Thymus (tissue), 11 donors: ENCODE results near the gene COL4A2. TPM values are rescaled to one million over a fixed set of nuclear protein-coding genes. Genes with fewer than 3 reads are reported as not detected.

Source experiments
- DNase-seq, 9 donors: peaks; one replicate each; pipeline ENCODE4 v3.0.0-alpha.2; 2013; ENCODE audit warnings: low spot score in 9 of 9, low read depth in 6 of 9, missing footprints in 1 of 9
- H3K27ac ChIP-seq, 2 donors: one replicate each; pipeline ENCODE4 v1.5.1; 2013; ENCODE audit warnings: control low read depth in 1 of 2, low read depth in 1 of 2, low read length in 1 of 2, mild to moderate bottlenecking in 1 of 2, moderate library complexity in 1 of 2
- H3K27me3 ChIP-seq, 2 donors: one replicate each; pipeline ENCODE4 v1.5.1; 2013; ENCODE audit warnings: low read length in 1 of 2; ENCODE audit not compliant: control insufficient read depth in 2 of 2, insufficient read depth in 1 of 2
- H3K36me3 ChIP-seq, 2 donors: one replicate each; pipeline ENCODE4 v1.5.1; 2013; ENCODE audit warnings: low read length in 1 of 2, mild to moderate bottlenecking in 1 of 2, moderate library complexity in 1 of 2; ENCODE audit not compliant: control insufficient read depth in 2 of 2, insufficient read depth in 2 of 2
- H3K4me1 ChIP-seq, 2 donors: one replicate each; pipeline ENCODE4 v1.5.1; 2013; ENCODE audit warnings: low read length in 2 of 2; ENCODE audit not compliant: control insufficient read depth in 2 of 2, insufficient read depth in 2 of 2
- H3K4me3 ChIP-seq, 2 donors: one replicate each; pipeline ENCODE4 v1.5.1; 2013; ENCODE audit warnings: low read length in 2 of 2, control low read depth in 1 of 2, mild to moderate bottlenecking in 1 of 2
- H3K9me3 ChIP-seq, 2 donors: one replicate each; pipeline ENCODE4 v1.5.1; 2013; ENCODE audit warnings: low read length in 1 of 2, mild to moderate bottlenecking in 1 of 2; ENCODE audit not compliant: control insufficient read depth in 2 of 2, insufficient read depth in 1 of 2
- WGBS: extraction: QIAGEN DNeasy Blood & Tissue Kit; methylation state at CpG from one replicate; pipeline ENCODE4 v1.1.7; 2013; 5-methylcytosine and 5-hydroxymethylcytosine counted together
- polyA plus RNA-seq: library from polyadenylated mRNA; stranded (reverse); fragments of 200-250 nt; gene quantifications from one replicate; pipeline ENCODE4 v1.2.3, GENCODE V29; 2013
- total RNA-seq: library from RNA; stranded (reverse); fragments of 120-200 nt; gene quantifications from one replicate; pipeline ENCODE4 v1.2.4, GENCODE V29; 2013
- donor health status: healthy.

The COL4A2 gene
- total and polyA plus RNA-seq, 2 donors: 47.2 to 63.1 TPM

DNA sequence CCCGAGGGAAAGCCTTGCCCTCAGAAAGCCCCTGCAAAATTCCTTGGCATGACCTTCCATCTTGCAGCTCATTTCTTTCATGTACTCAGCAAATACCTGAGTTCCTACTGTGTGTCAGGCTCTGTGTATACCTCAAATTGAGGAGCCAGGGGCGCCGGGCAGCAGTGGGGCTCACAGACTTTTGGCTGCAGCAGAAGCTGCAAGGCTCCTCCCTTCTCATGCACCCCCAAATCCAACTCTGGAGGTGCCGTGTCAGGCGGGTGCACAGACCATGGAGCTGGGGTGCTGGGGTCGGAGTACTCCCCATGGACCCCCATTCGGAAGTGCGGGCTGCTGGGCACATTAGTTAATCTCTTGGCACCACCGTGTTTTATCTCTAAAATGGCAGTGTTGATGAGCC is 72.3 kb downstream of the COL4A2 start:
- Histone ChIP-seq H3K36me3 (no peaks in the 10 kb centered on the region), H3K4me3 (no peak overlapping the region), H3K27me3 (no peaks in the 10 kb centered on the region), H3K27ac (no peak overlapping the region), H3K9me3 (no peaks in the 10 kb centered on the region), H3K4me1 (no peaks in the 10 kb centered on the region)
- no peak for DNase-seq
- WGBS: 94% methylated on average over 9 of the region's 9 CpGs

DNA sequence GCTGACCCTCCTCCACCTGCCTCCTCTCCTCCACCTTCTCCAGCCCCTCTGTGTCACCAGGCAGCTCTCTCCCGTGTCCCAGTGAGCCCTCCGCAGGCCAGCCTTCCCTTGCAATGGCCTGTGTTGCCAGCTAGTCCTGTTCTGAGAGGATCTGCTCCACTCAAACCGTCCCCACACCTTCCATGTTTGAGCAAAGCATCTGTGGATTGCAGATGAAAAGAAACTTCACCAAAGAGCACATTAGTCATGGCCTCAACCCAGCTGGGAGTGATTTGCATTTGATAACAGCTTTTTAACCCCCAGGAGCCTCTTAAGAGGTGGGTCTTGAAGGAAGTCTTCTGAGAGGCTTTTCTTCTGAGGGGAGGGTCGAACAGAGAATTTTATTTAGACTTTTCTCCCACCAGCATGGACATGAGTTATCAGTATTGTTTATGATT is 72.8 kb downstream of the COL4A2 start:
- no peak for DNase-seq
- Histone ChIP-seq H3K9me3 (peaks cover 0 to 3% of the 10 kb centered on the region in 2 donors), H3K4me3 (no peak overlapping the region), H3K27ac (no peak overlapping the region), H3K36me3 (no peaks in the 10 kb centered on the region), H3K4me1 (no peaks in the 10 kb centered on the region), H3K27me3 (no peaks in the 10 kb centered on the region)
- 60% methylated on average over 4 of the region's 4 CpGs for WGBS

DNA sequence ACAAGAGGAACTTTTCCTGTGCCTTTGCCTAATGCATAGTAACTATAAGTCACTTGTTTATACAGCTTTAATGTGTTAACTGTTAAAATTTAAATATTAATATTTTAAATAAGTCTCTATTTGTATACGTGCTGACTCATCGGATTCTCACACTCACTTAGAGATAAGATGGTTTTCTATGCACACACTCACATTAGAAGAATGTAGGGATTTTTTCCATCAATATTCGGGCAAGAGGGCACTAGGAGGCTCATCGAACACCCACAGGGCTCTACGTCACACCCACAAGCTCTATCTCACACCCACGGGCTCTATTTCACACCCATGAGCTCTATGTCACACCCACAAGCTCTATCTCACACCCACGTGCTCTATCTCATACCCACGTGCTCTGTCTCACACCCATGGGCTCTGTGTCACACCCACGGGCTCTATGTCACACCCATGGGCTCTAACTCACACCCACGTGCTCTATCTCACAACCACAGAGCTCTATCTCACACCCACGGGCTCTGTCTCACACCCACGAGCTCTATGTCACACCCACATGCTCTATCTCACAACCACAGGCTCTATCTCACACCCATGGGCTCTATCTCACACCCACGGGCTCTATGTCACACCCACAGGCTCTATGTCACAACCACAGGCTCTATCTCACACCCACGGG is 73.4 kb downstream of the COL4A2 start:
- 76% methylated on average over 14 of the region's 14 CpGs for WGBS
- Histone ChIP-seq H3K36me3 (no peaks in the 10 kb centered on the region), H3K9me3 (peaks cover 1 to 3% of the 10 kb centered on the region in 2 donors), H3K27me3 (no peaks in the 10 kb centered on the region), H3K4me3 (no peak overlapping the region), H3K4me1 (no peaks in the 10 kb centered on the region), H3K27ac (no peak overlapping the region)
- DNase-seq: no peak

DNA sequence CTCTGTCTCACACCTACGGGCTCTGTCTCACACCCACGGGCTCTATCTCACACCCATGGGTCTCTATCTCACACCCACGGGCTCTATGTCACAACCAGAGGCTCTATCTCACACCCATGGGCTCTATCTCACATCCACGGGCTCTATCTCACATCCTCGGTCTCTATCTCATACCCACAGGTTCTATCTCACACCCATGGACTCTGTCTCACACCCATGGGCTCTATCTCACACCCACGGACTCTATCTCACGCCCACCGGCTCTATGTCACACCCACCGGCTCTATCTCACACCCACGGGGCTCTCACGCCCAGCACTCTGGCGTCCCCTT is 73.9 kb downstream of the COL4A2 start:
- WGBS: 92% methylated on average over 12 of the region's 12 CpGs
- Histone ChIP-seq H3K4me1 (no peaks in the 10 kb centered on the region), H3K27ac (no peak overlapping the region)

DNA sequence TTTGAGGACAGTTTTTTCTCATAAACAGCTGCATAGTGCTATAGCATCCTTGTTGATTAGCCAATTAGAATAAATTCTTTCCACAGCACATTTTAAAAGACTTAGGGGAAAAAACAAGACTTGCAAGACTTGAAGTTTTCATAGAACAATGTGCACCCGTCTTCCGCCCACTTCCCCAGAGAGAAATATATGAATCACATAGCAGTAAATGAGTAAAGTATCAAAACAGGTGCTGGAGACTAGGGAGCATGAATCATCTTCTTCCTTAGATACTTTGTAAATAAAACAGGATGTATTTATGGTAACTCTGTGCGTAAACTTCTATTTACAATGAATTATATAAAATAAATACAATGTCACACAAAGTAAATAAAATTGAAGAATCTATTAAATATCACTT is 75.1 kb downstream of the COL4A2 start:
- H3K4me3 ChIP-seq: no peak overlapping the region
- peaks cover 0 to 2% of the 10 kb centered on the region in 2 donors for H3K4me1 ChIP-seq
- H3K36me3 ChIP-seq: no peaks in the 10 kb centered on the region
- no peak overlapping the region for H3K27ac ChIP-seq
- peaks cover 3 to 4% of the 10 kb centered on the region in 2 donors for H3K9me3 ChIP-seq
- H3K27me3 ChIP-seq: peaks cover 0 to 2% of the 10 kb centered on the region in 2 donors
- 96% methylated on average over 3 of the region's 3 CpGs for WGBS
- DNase-seq: no peak

More for the DNA sequence above, 73.9 kb downstream of the COL4A2 start:
- Histone ChIP-seq H3K36me3 (no peaks in the 10 kb centered on the region), H3K4me3 (no peak overlapping the region), H3K9me3 (peaks cover 3% of the 10 kb centered on the region in 2 donors), H3K27me3 (no peaks in the 10 kb centered on the region)
- no peak for DNase-seq

DNA sequence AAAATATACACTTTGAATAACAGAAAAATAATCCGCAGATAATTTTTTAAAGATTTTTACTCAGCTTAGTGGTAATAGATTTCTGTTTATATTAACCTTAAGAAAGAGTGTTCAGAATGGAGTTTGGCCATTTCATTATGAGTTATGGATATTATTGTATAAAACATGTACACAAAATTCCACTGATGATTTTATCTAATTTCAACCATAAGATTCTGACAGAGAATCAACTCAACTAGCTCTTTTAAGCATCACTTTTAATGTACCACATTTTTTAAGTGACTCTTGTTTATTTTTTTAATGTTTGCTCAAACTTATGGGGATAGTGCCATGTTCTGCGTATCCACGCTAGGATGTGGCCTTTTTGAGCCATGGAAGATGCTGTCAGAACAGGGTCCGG is 75.7 kb downstream of the COL4A2 start:
- Histone ChIP-seq H3K4me1 (peaks cover 0 to 8% of the 10 kb centered on the region in 2 donors), H3K36me3 (no peaks in the 10 kb centered on the region), H3K9me3 (peaks cover 3 to 4% of the 10 kb centered on the region in 2 donors), H3K27ac (no peak overlapping the region), H3K27me3 (peaks cover 0 to 8% of the 10 kb centered on the region in 2 donors), H3K4me3 (no peak overlapping the region)
- WGBS: 97% methylated on average over 4 of the region's 4 CpGs
- DNase-seq: no peak

DNA sequence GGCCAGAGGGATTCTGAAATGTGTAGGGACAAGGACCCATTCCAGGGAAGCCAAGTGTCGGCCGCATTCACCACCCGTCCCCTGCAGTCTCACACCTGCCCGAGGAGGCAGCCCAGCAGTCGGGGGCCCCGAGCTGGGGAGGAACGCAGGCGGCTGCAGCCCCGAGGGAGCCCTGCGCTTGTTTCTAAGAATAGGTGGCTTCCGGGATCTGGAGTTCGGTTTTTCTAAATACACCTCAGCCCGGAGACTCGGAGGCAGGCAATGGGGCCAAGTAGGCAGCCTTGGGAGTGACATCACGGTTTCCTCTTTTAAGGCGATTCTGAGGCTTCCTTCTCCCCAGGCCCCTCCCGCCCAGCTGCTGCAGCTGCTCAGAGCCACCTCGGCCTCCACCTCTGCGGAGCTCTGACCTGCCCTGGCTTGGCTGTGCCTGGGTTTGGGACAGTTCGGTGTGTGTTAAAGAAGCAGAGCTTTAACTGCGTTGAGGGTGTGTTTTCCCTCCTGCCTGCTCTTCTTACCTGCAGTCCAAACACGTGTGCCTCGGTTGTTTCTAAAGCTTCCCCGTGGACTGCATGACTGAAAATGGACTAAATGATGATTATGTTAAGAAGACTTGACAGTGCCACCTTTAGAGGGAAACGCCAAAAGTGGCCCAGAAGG is 80.5 kb downstream of the COL4A2 start:
- Histone ChIP-seq H3K27me3 (peaks cover 0 to 20% of the 10 kb centered on the region in 2 donors), H3K27ac (peak overlapping the region; percentile 74 to 76)
- peak in 2 of 9 donors; percentile 13 to 38 for DNase-seq

DNA sequence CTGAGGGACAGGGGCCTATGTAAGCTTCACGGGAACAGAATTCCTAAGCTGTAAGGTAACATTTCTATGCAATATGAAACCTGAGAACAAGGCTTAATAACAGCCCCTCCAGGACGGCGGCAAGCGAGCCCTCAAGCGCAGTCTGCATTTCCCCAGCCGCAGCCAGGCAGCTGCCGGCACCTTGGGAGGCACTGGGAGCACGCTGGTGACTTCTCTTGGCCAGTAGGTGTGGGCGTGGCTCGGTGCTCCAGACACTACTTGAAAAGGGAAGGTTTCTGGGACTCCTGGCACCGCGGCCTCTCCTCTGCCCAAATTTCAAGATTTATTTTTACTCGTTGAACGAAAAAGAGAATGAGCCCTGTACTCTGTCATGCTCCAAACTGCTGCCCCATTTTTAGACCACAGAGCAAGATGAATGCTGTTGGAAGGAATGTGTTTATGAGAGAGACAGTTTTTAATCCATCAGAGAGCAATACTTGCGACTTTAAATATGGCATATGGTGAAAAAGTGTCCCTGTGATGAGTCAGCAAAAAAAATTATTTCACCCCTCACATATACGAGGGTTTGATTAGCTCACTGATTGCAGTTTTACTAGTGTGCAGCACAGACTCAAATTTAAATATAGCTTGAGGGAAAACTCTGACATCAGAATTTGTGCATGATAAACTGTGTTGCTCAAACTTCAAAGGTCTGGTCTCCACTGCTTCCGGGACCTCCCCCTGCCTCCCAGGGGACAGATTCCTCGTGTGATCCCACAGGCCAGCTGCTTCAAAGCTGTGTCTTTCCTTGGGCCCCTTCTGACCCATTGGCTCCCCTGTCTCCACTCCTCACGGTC is 81.2 kb downstream of the COL4A2 start:
- no peak for DNase-seq
- no peak overlapping the region for H3K4me3 ChIP-seq
- peaks cover 3 to 4% of the 10 kb centered on the region in 2 donors for H3K9me3 ChIP-seq
- H3K27me3 ChIP-seq: peaks cover 0 to 23% of the 10 kb centered on the region in 2 donors
- H3K27ac ChIP-seq: peak overlapping the region; percentile 32 to 76
- peaks cover 0 to 17% of the 10 kb centered on the region in 2 donors for H3K4me1 ChIP-seq
- WGBS: 68% methylated on average over 19 of the region's 19 CpGs
- no peaks in the 10 kb centered on the region for H3K36me3 ChIP-seq

More for the DNA sequence above, 80.5 kb downstream of the COL4A2 start:
- Histone ChIP-seq H3K36me3 (no peaks in the 10 kb centered on the region), H3K9me3 (peaks cover 3 to 4% of the 10 kb centered on the region in 2 donors), H3K4me3 (no peak overlapping the region), H3K4me1 (peaks cover 0 to 17% of the 10 kb centered on the region in 2 donors)
- WGBS: 14% methylated on average over 25 of the region's 25 CpGs

DNA sequence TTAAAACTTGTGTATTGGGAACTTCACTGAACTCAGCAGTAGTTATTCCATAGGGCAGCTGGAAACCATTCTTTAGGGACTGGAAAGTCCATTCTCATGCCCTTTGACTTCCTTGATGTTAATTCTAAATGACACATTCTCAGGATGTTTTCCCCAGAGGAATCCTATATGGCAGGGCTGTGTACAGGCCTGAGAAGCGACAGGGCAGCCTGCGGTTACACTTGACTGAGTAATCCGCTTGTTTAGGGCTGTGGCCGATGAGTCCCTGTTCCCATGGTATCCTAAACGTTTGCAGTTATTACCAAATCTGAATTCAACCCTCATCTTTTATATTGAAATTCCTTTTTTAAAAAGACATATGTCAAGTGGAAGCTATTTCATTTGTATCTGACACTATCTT is 83.5 kb downstream of the COL4A2 start:
- Histone ChIP-seq H3K27me3 (peaks cover 0 to 23% of the 10 kb centered on the region in 2 donors), H3K4me1 (peaks cover 0 to 17% of the 10 kb centered on the region in 2 donors), H3K36me3 (no peaks in the 10 kb centered on the region), H3K27ac (no peak overlapping the region), H3K4me3 (no peak overlapping the region), H3K9me3 (peaks cover 0 to 2% of the 10 kb centered on the region in 2 donors)
- DNase-seq: no peak
- 86% methylated on average over 5 of the region's 5 CpGs for WGBS
